ENCODE results near the gene CALR. TPM values are rescaled to one million over a fixed set of nuclear protein-coding genes. Genes with fewer than 3 reads are reported as not detected.

The CALR gene
- total RNA-seq, 2 donors from 2014 or later, result 873 to 1,303 TPM

GRCh38 chr19:12899891-12900518 is 38.4 kb upstream of the CALR start:
- Histone ChIP-seq H3K9me3 (ENCODE audit: control insufficient read depth, low read length) (no peaks in the 10 kb centered on the region), H3K27me3 (ENCODE audit: control insufficient read depth, insufficient read depth, low read length, poor library complexity, severe bottlenecking) (no peaks in the 10 kb centered on the region), H3K36me3 (ENCODE audit: control insufficient read depth, insufficient read depth, low read length) (peaks cover 23% of the 10 kb centered on the region), H3K27ac (ENCODE audit: low read depth, low read length) (no peak overlapping the region), H3K9ac (ENCODE audit: extremely low read depth, low read length, poor library complexity, severe bottlenecking) (no peak overlapping the region), H3K4me3 (ENCODE audit: low read length) (no peak overlapping the region), H3K4me1 (ENCODE audit: control insufficient read depth, insufficient read depth, low read length) (no peaks in the 10 kb centered on the region)
- 93 to 95% methylated on average over 10 of the region's 10 CpGs for WGBS, 2 experiments (ENCODE audit: insufficient coverage in 1 of 2, insufficient read length in 1 of 2)
- Mint-ChIP-seq H3K27ac (no peak overlapping the region), H3K36me3 (ENCODE audit: low read depth) (peaks cover 26% of the 10 kb centered on the region), H3K4me1 (no peaks in the 10 kb centered on the region), H3K9me3 (no peaks in the 10 kb centered on the region), H3K4me3 (no peak overlapping the region), H3K27me3 (ENCODE audit: insufficient read depth) (no peaks in the 10 kb centered on the region)
- no peak for TF ChIP-seq CTCF (conservative IDR thresholded peaks at IDR 0.05)
- no peak for DNase-seq

GRCh38 chr19:12907166-12907565 is 31.2 kb upstream of the CALR start:
- Histone ChIP-seq H3K4me1 (ENCODE audit: control insufficient read depth, insufficient read depth, low read length) (no peaks in the 10 kb centered on the region), H3K27ac (ENCODE audit: low read depth, low read length) (no peak overlapping the region), H3K27me3 (ENCODE audit: control insufficient read depth, insufficient read depth, low read length, poor library complexity, severe bottlenecking) (no peaks in the 10 kb centered on the region), H3K36me3 (ENCODE audit: control insufficient read depth, insufficient read depth, low read length) (no peaks in the 10 kb centered on the region), H3K9ac (ENCODE audit: extremely low read depth, low read length, poor library complexity, severe bottlenecking) (no peak overlapping the region), H3K4me3 (ENCODE audit: low read length) (no peak overlapping the region), H3K9me3 (ENCODE audit: control insufficient read depth, low read length) (no peaks in the 10 kb centered on the region)
- no peaks in the 10 kb centered on the region for H3K9me3 Mint-ChIP-seq
- H3K36me3 Mint-ChIP-seq (ENCODE audit: low read depth), result peaks cover 3% of the 10 kb centered on the region
- no peaks in the 10 kb centered on the region for H3K27me3 Mint-ChIP-seq (ENCODE audit: insufficient read depth)
- no peak for DNase-seq
- H3K4me1 Mint-ChIP-seq, result peaks cover 1% of the 10 kb centered on the region
- H3K4me3 Mint-ChIP-seq, result no peak overlapping the region
- 91% methylated on average over 9 of the region's 9 CpGs for WGBS, 2 experiments (ENCODE audit: insufficient coverage in 1 of 2, insufficient read length in 1 of 2)
- H3K27ac Mint-ChIP-seq, result no peak overlapping the region
- no peak for TF ChIP-seq CTCF (conservative IDR thresholded peaks at IDR 0.05)

- H3K4me1 Mint-ChIP-seq, result peaks cover 22% of the 10 kb centered on the region
- no peaks in the 10 kb centered on the region for H3K36me3 ChIP-seq (ENCODE audit: control insufficient read depth, insufficient read depth, low read length)
- 69 to 79% methylated on average over 4 of the region's 4 CpGs for WGBS, 2 experiments (ENCODE audit: insufficient coverage in 1 of 2, insufficient read length in 1 of 2)
- H3K9me3 Mint-ChIP-seq, result no peaks in the 10 kb centered on the region
- H3K4me1 ChIP-seq (ENCODE audit: control insufficient read depth, insufficient read depth, low read length), result peaks cover 6% of the 10 kb centered on the region
- H3K27me3 Mint-ChIP-seq (ENCODE audit: insufficient read depth), result no peaks in the 10 kb centered on the region
- H3K27me3 ChIP-seq (ENCODE audit: control insufficient read depth, insufficient read depth, low read length, poor library complexity, severe bottlenecking), result no peaks in the 10 kb centered on the region
- H3K4me3 Mint-ChIP-seq, result no peak overlapping the region
- no peak for DNase-seq
- no peak for TF ChIP-seq CTCF (conservative IDR thresholded peaks at IDR 0.05)
- no peak overlapping the region for H3K4me3 ChIP-seq (ENCODE audit: low read length)
- H3K9ac ChIP-seq (ENCODE audit: extremely low read depth, low read length, poor library complexity, severe bottlenecking), result no peak overlapping the region
- H3K27ac Mint-ChIP-seq, result peak overlapping the region; percentile 97
- no peaks in the 10 kb centered on the region for H3K36me3 Mint-ChIP-seq (ENCODE audit: low read depth)
- peak overlapping the region; percentile 61 for H3K27ac ChIP-seq (ENCODE audit: low read depth, low read length)
- H3K9me3 ChIP-seq (ENCODE audit: control insufficient read depth, low read length), result no peaks in the 10 kb centered on the region
Measured at GRCh38 chr19:12912571-12912970, 25.8 kb upstream of the CALR start.

Data from endodermal cell (in vitro differentiated cells).